Gastroesophageal sphincter (tissue), 3 donors: ENCODE data around the gene CFAP69.

ENCODE experiments used
- CTCF ChIP-seq, 4 experiments: fragments of 200-600 bp in 2 of 4; fragments of 450-650 bp in 2 of 4; sonication (generic) in 1 of 4; IDR thresholded peaks; one replicate each; pipeline ENCODE4 v1.5.1; 2017 to 2019; ENCODE audit warnings: antibody characterized with exemption in 4 of 4, mild to moderate bottlenecking in 2 of 4, moderate library complexity in 2 of 4
- EP300 ChIP-seq: sonication (generic); formaldehyde crosslinking; IDR thresholded peaks from one replicate; pipeline ENCODE4 v1.6.1; 2017; ENCODE audit warnings: antibody characterized with exemption, mild to moderate bottlenecking
- POLR2AphosphoS5 ChIP-seq: sonication (generic); formaldehyde crosslinking; IDR thresholded peaks from one replicate; pipeline ENCODE4 v1.6.1; 2017; ENCODE audit warnings: antibody characterized with exemption

- TF ChIP-seq CTCF (IDR thresholded peaks at IDR 0.05) (no peak), POLR2AphosphoS5 (no peak), EP300 (no peak)
These were observed 24.2 kb downstream of the CFAP69 start for GRCh38 chr7:90269163-90269562.
